DLD1 (cell line): ENCODE measurements around the gene RNF224.
"Not testable (repeated sequence)": the region's sequence is repeated elsewhere in the genome, so short reads cannot be mapped to it uniquely, and the experiment has no call there.

ENCODE experiments used
- in situ Hi-C: cut with HindIII; loops from 2 replicates; pipeline ENCODE4 v1.10.0; 2017; ENCODE audit warnings: low sequenced_read_pairs

RNF224 gene

DNA sequence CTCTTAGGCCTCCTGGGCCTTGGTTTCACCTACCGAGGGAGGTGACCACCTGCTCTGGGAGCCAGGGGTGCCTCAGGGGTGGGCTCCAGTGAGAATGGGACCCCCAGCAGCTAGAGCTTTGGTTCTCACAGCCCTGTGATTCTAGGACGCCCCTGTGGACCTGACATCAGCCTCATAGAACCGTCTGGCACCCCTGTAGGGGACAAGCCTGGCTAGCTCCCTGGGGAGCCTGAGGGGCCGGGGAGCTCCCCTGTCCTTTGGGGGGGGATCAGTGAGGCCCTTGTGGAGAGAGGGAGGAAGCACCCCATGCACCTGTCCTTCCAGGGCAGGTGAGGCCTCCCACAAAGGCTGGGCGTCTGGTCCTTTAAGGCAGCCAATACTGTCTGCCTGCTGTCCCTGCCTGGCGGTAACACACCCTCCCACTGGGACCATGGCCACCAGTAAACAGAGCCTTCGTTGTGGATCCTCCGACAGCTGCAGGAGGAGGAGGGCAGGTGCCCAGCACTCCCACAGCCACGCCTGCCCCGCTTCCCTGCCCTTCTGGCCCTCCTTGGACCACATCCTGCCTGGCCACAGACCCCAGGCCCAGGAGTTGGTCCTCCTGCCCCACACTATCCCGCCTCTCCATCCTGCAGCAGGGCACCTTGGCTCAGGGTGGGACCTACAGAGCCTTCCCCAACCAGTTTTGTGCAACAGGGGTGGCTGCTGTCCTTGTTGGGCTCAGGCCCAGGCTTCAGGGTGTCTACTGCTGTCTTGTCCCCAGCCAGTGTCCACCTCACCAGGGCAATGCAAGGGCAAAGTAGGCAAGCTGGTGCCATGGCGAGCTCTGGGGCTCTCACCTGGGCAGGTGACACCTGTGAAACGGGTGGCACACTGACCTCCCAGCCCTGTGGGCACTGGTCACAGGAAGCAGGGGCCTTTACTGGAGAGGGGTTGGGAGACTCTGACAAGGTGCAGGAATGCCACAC is 10.7 kb downstream of the RNF224 start:
- in situ Hi-C loops: no loop called here

DNA sequence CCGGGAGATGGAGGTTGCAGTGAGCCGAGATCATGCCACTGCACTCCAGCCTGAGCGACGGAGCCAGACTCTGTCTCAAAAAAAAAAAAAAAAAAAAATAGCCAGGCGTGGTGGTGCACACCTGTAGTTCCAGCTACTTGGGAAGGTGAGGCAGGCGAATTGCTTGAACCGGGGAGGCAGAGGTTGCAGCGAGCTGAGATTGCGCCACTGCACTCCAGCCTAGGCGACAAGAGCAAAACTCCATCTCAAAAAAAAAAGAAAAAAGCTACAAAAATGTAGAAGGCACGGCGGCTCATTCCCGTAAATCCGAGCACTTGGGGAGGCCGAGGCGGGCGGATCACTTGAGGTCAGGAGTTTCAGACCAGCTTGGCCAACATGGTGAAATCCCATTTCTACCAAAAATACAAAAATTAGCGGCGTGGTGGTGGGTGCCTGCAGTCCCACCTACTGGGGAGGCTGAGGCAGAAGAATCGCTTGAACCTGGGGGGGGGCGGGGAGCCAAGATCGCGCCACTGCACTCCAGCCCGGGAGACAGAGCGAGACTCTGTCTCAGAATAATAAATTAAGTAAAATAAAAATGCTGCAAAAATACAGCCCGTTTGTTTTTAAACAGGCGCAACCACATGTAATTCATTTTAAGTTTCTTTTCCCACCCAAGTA is 12.4 kb downstream of the RNF224 start:
- in situ Hi-C loops: not testable (repeated sequence)

GRCh38 chr9:137240318-137240840 is 13.1 kb downstream of the RNF224 start:
- in situ Hi-C loops: no loop called here

- in situ Hi-C loops: no loop called here
Measured at GRCh38 chr9:137240841-137241489, 13.7 kb downstream of the RNF224 start, which contains the start of gene TUBB4B. TUBB4B (plus strand) TSS chr9:137241287; CDS start chr9:137241361, 74 bp downstream.

DNA sequence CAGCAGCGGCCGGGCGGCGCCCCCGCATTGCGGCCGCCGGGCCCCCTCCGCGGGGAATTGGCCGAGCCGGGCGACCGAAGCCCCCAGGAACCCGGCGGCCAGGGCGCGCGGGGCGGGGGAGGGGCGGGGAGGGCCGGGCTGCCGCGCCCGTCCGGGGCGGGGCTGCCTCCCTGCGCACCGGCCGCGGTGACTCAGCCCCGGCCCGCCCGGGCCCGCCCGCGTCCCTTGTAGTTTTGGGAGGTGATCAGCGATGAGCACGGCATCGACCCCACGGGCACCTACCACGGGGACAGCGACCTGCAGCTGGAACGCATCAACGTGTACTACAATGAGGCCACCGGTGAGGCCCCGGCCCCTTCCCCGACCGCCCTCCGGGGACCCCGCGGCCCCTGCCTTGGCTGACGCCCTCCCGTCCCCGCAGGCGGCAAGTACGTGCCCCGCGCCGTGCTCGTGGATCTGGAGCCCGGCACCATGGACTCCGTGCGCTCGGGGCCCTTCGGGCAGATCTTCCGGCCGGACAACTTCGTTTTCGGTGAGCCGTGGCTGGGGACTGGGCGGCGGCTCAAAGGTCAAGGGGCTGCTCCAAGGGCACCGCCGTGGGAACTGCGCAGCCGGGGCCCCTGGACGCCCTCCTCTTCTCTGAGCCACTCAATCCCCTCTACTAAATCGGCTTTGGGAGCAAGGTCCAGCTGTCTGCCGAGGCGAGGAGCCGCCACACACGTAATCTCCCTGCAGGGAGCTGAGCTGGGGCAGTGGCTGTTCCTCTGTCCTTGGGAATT is 14.4 kb downstream of the RNF224 start:
- in situ Hi-C loops: no loop called here

DNA sequence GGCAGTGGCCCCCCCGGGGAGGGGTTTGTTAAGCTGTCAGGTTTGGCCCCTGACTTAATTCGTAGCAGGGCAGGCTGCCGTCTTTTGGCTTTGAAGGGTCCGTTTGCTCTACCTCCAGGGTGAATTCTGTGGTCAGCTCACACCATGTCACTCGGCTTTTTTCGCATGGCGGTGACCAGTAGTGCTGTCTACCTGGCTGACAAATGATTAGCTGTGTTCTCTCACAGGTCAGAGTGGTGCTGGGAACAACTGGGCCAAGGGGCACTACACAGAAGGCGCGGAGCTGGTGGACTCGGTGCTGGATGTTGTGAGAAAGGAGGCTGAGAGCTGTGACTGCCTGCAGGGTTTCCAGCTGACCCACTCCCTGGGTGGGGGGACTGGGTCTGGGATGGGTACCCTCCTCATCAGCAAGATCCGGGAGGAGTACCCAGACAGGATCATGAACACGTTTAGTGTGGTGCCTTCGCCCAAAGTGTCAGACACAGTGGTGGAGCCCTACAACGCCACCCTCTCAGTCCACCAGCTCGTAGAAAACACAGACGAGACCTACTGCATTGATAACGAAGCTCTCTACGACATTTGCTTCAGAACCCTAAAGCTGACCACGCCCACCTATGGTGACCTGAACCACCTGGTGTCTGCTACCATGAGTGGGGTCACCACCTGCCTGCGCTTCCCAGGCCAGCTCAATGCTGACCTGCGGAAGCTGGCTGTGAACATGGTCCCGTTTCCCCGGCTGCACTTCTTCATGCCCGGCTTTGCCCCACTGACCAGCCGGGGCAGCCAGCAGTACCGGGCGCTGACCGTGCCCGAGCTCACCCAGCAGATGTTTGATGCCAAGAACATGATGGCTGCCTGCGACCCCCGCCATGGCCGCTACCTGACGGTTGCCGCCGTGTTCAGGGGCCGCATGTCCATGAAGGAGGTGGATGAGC is 15.2 kb downstream of the RNF224 start:
- in situ Hi-C loops: no loop called here

DNA sequence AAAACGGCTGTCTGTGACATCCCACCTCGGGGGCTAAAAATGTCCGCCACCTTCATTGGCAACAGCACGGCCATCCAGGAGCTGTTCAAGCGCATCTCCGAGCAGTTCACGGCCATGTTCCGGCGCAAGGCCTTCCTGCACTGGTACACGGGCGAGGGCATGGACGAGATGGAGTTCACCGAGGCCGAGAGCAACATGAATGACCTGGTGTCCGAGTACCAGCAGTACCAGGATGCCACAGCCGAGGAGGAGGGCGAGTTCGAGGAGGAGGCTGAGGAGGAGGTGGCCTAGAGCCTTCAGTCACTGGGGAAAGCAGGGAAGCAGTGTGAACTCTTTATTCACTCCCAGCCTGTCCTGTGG is 15.9 kb downstream of the RNF224 start:
- in situ Hi-C loops: not testable (repeated sequence)

DNA sequence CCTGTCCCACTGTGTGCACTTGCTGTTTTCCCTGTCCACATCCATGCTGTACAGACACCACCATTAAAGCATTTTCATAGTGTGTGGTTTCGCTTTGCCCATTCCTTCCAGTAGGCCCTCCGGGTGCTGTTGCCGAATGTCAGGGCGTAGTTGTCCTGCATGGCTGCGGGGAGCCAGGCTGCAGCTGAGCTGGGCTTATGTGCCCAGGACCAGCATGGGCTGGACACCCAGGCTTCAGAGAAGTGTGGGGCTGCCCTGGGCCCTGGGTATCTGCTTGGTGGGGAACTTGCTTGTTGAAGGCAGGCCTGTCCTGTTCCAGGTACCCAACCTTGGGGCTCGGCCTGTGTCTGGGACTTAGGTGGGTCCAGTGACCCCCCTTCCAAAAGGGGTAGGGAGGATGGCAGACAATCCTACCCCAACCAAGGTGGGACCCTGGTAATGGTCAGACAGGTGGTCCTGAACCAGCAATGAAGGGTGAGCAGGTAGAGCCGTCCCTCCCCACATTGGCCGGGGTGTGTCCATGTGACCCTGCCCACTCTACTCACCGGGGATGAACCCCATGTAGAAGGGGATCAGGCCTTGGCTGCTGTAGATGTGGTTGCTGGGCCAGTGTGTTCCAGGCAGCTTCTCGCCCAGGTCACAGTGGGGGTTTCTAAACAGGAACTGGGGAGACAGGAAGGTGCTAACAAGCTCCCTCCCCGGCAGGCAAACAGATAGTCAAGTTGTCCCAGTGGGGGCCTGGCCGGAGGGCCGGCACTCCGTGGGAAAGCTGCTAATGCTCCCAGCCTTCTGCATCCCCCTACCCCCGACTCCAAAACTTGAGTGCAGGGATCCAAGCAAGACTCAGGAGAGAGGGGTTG is 16.6 kb downstream of the RNF224 start:
- in situ Hi-C loops: no loop called here

DNA sequence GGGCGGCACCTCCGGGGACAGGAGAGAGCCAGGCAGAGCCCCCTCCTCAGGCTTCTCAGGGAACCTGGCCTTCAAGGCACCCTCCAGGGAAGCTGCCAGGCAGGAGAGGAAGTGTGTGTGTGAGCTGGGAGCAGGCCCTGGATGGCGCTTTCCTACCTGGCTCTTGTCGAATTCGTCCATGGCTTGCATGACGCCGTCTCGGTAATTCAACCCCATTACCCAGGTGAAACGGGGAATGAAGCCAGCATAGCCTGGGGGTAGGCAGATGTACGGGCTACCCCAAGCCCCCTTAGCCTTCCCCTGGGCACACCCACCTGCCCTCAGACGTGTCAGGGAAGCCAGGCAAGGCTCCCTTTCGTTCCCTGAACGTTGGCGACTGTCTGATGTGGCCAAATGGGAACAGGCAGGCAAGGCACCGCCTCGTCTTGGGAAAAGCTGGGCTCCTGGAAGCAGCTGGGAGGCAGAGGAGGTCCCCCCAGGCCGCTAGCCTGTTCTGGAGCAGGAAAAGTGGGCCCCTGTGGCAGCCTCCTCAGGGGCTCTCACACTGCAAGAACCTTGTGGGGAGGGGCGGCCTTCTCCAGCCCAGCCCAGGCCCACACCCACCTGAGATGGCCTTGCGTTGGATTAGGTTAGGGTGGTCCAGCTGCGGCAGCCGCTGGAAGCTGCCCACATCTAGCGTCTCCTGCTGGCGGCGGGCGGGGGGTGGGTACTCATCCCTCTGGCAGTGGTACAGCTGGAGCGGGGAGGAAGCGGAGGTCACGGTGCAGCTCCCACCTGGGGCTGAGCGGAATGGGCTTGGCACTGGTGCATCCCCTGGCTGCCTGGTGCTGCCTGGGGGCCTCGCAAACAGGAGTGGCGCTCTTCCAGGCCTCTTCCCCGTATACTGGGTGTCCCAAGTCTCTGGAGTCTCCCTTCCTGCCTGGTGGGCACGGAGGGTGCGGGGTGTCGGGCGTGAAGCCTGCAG is 17.5 kb downstream of the RNF224 start:
- in situ Hi-C loops: no loop called here

DNA sequence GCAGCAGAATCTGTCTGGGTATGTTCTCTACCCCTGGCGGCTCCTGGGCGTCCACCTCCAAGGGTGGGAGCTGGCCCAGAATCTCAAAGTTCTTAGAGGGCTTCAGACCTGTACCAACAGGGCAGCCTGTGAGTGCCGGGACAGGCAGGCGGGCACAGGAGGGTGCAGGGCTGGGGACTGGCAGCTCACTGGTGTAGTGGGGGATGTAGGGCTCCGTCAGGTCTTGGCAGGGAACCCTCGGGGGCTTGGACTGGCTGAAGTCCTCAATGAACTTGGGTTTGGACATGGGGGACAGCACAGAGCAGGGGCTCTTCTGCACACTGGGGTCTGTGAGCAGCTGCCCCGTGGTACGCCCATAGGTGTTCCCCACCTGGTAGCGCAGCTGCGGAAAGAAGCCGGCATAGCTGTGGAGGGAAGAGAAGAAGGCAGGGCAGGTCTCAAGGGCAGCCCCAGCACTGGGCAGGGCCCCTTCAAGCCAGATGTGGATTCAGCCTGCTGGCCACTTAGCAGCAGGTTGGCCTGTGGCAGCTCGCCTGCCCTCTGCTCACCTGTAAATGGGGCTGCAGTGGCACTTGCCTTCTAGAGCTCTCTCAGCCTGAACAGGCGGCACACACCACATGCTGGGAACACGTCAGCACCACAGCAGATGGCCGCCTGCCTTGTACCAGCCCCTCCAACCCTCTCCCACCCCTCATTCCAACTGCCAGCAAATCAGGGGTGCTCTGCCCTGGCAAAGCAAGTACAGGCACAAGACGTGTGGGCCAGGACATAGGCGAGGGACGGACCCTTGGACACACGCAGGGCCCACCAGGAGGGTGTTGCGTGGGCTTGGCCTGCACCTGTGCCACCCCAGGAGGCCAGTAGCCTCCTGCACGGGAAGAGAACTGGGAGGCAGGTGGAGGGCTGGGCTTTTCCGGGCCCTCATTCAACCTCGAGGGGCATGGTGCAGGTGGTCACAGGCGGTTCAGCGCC is 18.4 kb downstream of the RNF224 start:
- in situ Hi-C loops: no loop called here

GRCh38 chr9:137247135-137247915 is 20.0 kb downstream of the RNF224 start:
- in situ Hi-C loops: no loop called here

DNA sequence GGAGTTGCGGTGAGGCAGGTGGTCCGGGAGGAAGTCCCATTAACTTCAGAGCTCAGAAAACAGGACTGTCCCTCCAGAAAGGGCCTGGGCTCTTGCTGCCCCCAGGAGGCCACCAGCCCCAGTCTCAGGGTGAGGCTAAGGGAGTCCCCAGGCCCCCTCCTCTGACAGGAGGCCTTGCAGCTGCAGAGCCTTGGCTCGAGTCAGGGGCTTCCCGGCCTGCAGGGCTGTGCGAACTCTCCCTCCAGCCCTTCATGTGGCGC is 20.5 kb downstream of the RNF224 start:
- in situ Hi-C loops: no loop called here

DNA sequence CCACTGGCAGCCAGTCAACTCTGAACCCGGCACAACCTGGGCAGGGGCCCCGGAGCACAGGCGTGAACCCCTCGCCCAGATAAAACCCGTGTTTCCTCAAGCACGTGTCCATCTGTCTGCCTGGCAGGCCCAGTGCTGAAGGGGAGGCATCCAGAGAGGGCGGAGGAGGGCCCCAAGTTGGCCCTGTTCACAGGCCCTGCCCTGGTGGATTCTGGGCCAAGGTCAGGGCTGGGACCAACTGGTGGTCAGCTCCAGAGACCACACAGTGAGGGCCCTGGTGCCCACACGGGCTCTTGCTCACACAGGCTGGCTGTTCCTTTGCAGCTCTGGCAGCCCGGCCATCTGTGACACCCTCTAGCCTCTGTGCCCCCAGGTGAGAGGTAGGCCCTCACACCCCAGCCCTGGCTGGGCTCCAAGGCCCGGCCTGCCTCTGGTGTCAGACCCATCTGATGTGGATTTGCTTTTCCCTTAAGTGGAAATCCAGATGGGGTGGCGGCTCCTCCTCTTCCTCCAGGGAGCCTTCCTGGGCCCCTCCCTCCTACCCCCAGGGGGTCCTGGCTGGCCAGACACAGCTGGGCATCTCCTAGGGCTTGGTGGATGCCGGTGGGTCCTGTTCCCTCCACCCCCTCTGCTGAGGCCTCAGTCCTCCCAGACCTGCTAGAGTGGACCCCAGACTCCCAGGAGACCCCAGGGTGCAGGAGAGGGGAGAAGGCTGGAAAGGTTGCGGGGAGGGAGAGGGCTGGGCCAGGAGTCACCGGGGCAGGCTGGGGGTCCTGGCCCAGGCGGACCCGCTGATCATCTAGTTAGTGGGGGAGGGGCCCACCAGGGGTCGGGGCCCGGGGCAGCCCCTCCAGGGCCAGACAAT is 23.3 kb downstream of the RNF224 start:
- in situ Hi-C loops: no loop called here

GRCh38 chr9:137251194-137251461 is 23.8 kb downstream of the RNF224 start, which contains the start of gene STPG3:
STPG3 (plus strand) TSS chr9:137251286; CDS start chr9:137251287, 1 bp downstream.
- in situ Hi-C loops: no loop called here
